Activated CD8-positive, alpha-beta memory T cell treated with anti-CD3 and anti-CD28 coated beads, Interleukin-2, amount 10 ng/mL, durations not matched to agents 7 days and 5 days (primary cell): ENCODE results near the gene PDE6C. TPM values are rescaled to one million over a fixed set of nuclear protein-coding genes. Genes with fewer than 3 reads are reported as not detected.

Source experiments
- ATAC-seq: fragments of 150-1000 bp; cut with Tn5 transposase; one replicate; pipeline ENCODE4 v1.10.0; 2021; ENCODE audit warnings: moderate library complexity
- CTCF ChIA-PET: fragments of 350-600 bp; sonication (Branson Sonifier 250); formaldehyde crosslinking; loops from one replicate; lab custom pipeline; 2021; ENCODE audit warnings: antibody characterized with exemption; lab: Charles Lee
- DNase-seq: peaks from one replicate; pipeline ENCODE4 v3.0.0-alpha.2; 2020
- H3K27ac Mint-ChIP-seq: one replicate; pipeline ENCODE4 v1.8.0; 2021; ENCODE audit warnings: mild to moderate bottlenecking, mixed read lengths
- H3K27me3 Mint-ChIP-seq: one replicate; pipeline ENCODE4 v1.8.0; 2021; ENCODE audit warnings: mixed read lengths
- H3K36me3 Mint-ChIP-seq: one replicate; pipeline ENCODE4 v1.8.0; 2021; ENCODE audit warnings: mild to moderate bottlenecking, mixed read lengths
- H3K4me1 Mint-ChIP-seq: one replicate; pipeline ENCODE4 v1.8.0; 2021; ENCODE audit warnings: mixed read lengths
- H3K4me3 Mint-ChIP-seq: one replicate; pipeline ENCODE4 v1.8.0; 2021; ENCODE audit warnings: mild to moderate bottlenecking, moderate library complexity, mixed read lengths
- H3K9me3 Mint-ChIP-seq: one replicate; pipeline ENCODE4 v1.8.0; 2022; ENCODE audit warnings: low read depth, mixed read lengths
- total RNA-seq, 2 experiments: library from RNA; stranded (reverse); gene quantifications; one replicate each; pipeline ENCODE4 v1.2.3, GENCODE V29; 2021

The PDE6C gene
- not detected for total RNA-seq

DNA sequence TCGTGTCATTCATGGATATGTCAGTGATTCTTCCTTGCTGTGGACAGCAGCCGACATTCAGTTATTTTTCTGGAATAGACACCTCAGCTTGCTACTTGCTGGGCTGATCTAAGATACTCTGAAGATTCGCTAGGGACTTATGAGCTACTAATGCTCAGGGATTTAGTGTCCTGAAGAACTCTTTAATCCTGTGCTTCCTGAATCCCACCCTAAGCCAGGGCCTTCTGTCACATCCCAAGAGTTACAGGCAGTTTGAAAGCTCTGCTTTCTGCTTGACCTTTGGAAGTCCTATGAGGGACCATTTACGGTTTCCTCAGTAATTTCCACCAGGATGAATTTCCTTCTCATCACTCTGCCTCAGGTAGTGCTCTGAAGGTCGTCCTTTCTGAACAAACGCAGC lies at the start of gene PDE6C:
Gene PDE6C, plus strand, starts transcription at position 227 of the 400 bp plus-strand sequence. CDS start 189 bp downstream, outside the sequence.
- Mint-ChIP-seq H3K27me3 (peaks cover 4% of the 10 kb centered on the region), H3K36me3 (no peaks in the 10 kb centered on the region), H3K9me3 (no peaks in the 10 kb centered on the region), H3K27ac (no peak within 1 kb of the TSS), H3K4me3 (no peak within 1 kb of the TSS), H3K4me1 (no peaks in the 10 kb centered on the region)
- ATAC-seq (no peak), DNase-seq (no peak)
- CTCF ChIA-PET = no interaction called here

- Mint-ChIP-seq H3K4me3 (no peak overlapping the region), H3K27ac (no peak overlapping the region), H3K4me1 (peaks cover 3% of the 10 kb centered on the region), H3K27me3 (peaks cover 57% of the 10 kb centered on the region), H3K36me3 (no peaks in the 10 kb centered on the region), H3K9me3 (no peaks in the 10 kb centered on the region)
- no peak for DNase-seq
- ATAC-seq = no peak
- CTCF ChIA-PET = interaction anchor here (1.0 kb wide), 1 partner anchor 11 kb away, joined by 3 read pairs; no protein-coding TSS in a partner anchor
Observed at GRCh38 chr10:93565446-93565845, 46.9 kb upstream of the PDE6C start.

GRCh38 chr10:93566435-93567276 lies 45.7 kb upstream of the PDE6C start, which contains the start of gene FFAR4:
FFAR4 (plus strand) TSS chr10:93566665; CDS start chr10:93566721, 56 bp downstream.
- no peak within 1 kb of the TSS for H3K27ac Mint-ChIP-seq
- CTCF ChIA-PET = no interaction called here

DNA sequence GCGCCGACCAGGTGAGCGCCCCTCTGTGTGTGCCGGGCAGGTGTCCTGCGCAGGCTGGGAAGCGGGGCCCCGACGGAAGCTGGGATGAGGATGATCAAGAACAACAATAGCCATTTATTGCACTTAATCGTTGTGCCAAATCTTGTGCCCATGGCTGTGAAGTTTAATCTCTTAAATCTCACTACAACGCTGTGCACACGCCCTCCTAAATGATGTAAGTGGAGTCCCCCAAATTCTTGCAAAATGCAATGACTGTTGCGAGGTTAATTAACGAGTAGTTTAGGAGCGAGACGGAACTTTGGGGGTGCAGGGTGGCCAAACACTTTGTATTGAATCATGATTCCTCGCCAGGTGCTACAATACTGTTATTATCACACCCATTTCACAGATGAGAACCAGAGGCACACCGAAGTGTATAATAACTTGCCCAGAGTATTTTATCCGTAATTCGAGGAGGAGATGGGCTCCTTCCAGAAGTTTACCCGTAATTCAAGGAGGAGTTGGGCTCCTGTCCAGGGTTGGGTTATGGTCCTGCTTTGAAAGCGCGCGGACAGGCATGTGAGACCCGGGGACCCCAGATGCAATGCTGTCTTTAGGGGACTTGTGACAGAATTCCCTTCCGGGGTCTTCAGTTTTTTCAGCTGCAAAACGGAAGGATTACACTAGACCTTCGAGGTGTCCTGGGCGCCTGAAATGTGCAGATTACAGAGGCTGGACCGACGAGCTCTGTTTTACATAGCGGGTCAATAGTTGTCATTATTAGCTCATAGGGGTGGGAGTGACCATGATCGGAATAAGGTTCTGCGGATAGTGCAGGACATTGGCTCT lies 44.8 kb upstream of the PDE6C start:
- no peak overlapping the region for H3K4me3 Mint-ChIP-seq
- H3K27ac Mint-ChIP-seq = no peak overlapping the region
- no peak for ATAC-seq
- no peaks in the 10 kb centered on the region for H3K9me3 Mint-ChIP-seq
- H3K27me3 Mint-ChIP-seq = peaks cover 77% of the 10 kb centered on the region
- CTCF ChIA-PET = no interaction called here
- peaks cover 3% of the 10 kb centered on the region for H3K4me1 Mint-ChIP-seq
- DNase-seq = no peak
- no peaks in the 10 kb centered on the region for H3K36me3 Mint-ChIP-seq

More at GRCh38 chr10:93566435-93567276, 45.7 kb upstream of the PDE6C start, which contains the start of gene FFAR4:
- DNase-seq (no peak), ATAC-seq (no peak)
- Mint-ChIP-seq H3K36me3 (no peaks in the 10 kb centered on the region), H3K4me3 (no peak within 1 kb of the TSS), H3K9me3 (no peaks in the 10 kb centered on the region), H3K27me3 (peaks cover 69% of the 10 kb centered on the region), H3K4me1 (peaks cover 3% of the 10 kb centered on the region)

DNA sequence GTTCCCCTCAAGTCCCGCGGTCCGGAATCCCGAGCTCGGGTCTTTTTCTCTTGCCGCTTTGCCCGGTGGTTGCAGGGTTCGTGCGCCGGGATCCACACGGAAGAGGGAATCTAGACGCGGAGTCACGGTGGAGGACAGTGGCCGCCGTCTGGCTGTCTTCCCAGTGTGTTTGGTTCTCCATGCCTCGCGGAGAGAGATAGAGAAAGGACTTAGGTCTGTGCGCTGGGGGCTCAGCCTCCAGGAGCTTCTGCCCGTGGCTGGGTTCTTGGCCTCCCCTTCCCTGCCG lies 44.3 kb upstream of the PDE6C start:
- H3K36me3 Mint-ChIP-seq = no peaks in the 10 kb centered on the region
- no peak overlapping the region for H3K4me3 Mint-ChIP-seq
- H3K27me3 Mint-ChIP-seq = peaks cover 81% of the 10 kb centered on the region
- CTCF ChIA-PET = no interaction called here
- ATAC-seq (no peak), DNase-seq (no peak)
- H3K4me1 Mint-ChIP-seq = peaks cover 3% of the 10 kb centered on the region
- H3K9me3 Mint-ChIP-seq = no peaks in the 10 kb centered on the region
- no peak overlapping the region for H3K27ac Mint-ChIP-seq

DNA sequence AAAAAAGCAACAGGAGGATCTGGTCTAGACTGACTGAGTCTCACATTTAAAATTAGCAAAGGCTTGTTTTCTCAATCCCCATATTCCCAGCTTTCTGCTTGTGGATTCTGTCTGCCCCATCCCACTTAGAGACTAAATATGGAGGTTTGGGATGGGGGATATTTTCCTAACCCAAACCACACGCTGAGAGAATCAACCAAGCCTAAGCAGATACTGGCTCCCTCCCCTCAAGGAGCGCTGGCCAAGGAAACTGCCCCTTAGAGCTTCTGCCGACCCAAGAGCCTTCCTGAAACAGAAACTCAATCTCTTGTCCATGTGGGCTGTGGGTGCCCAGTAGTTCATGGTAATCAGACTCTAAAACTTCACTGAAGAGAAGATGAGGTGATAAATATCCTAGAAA lies 42.0 kb upstream of the PDE6C start:
- H3K36me3 Mint-ChIP-seq = no peaks in the 10 kb centered on the region
- ATAC-seq = no peak
- DNase-seq = no peak
- no peaks in the 10 kb centered on the region for H3K9me3 Mint-ChIP-seq
- no peak overlapping the region for H3K4me3 Mint-ChIP-seq
- no peak overlapping the region for H3K27ac Mint-ChIP-seq
- peaks cover 8% of the 10 kb centered on the region for H3K4me1 Mint-ChIP-seq
- peaks cover 85% of the 10 kb centered on the region for H3K27me3 Mint-ChIP-seq
- CTCF ChIA-PET = no interaction called here

DNA sequence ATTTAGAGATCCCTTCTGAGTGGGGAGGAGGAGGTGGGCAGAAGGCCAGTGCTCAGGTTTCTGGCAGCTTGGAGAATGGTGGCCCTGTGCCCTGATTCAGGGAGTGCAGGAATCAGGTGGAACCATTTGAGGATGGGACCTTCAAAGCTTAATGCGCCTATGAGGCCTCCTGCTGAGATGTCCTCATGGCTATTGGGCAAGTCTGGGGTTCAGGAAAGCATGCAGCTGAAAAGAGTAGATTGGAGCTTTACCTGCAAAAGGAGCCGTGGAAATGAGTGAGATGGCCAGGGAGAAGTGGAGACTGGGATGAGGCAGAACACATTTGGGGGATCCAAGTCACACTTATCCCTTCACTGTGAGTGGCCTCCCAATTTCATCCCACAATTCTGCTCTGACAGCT lies 39.7 kb upstream of the PDE6C start:
- CTCF ChIA-PET = no interaction called here

DNA sequence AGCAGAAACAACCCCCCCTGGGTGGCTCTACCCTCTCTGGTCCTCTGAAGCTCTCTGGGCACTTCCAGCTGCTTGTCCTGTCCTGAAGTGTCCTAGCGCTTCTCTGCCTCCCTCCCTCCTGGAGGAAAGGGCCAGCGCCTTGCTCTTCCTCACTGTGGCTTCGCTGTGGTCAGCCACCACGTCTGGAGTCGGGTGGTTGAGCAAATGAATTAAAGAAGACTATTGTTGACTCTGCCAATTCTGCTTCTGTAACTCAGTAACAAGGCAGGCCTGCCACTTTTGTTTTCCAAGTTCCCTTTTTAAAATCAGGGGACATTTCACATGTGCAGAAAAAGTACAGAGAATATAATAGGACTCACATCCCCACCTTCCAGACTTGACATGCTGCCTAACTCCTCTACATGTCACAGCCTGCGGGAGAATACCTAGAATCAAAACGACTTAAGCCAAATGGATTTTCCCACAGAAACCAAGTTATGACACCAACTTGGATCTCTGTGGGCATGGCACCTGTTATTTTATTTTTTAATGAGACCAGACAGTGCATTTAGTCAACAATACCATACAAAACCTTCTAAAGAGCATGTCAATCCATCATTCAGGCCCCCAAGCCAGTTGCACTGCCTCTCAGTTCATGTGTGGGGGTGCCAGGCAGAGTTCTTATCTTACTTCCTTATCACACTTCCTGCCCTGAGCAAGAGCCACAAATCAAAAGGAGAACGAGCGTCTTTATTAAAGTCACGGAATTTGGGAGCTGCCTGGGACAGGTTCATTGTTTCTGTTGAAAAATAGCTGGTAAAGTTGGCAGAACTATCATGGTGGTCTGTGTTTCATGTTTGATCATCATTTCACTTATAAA lies 39.1 kb upstream of the PDE6C start:
- DNase-seq = no peak

More for the DNA sequence above, 39.7 kb upstream of the PDE6C start:
- Mint-ChIP-seq H3K4me1 (peaks cover 5% of the 10 kb centered on the region), H3K27ac (no peak overlapping the region), H3K4me3 (no peak overlapping the region), H3K36me3 (no peaks in the 10 kb centered on the region), H3K27me3 (peaks cover 68% of the 10 kb centered on the region), H3K9me3 (no peaks in the 10 kb centered on the region)
- no peak for ATAC-seq
- no peak for DNase-seq

DNA sequence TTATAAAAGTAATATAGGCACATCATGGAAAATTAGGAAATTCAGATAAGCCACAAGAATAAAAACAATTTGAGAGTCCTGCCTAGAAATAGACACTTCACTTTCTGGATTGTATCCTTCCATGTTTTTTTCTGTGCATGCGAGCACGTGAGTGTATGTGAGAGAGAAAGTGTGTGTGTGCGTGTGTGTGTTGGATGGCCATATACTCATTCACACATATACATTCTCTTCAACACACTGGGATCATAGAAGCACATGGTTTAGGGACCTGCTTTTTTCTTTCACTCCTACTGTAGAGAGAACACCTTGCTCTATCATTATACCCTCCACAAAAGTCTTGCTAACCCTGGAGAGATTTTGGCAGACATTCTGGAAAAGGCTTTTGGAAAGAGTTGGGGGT lies 38.4 kb upstream of the PDE6C start:
- Mint-ChIP-seq H3K4me3 (no peak overlapping the region), H3K36me3 (no peaks in the 10 kb centered on the region), H3K27ac (no peak overlapping the region), H3K9me3 (no peaks in the 10 kb centered on the region), H3K27me3 (peaks cover 55% of the 10 kb centered on the region), H3K4me1 (peaks cover 5% of the 10 kb centered on the region)
- no peak for ATAC-seq
- CTCF ChIA-PET = no interaction called here
- DNase-seq = no peak

More for the DNA sequence above, 39.1 kb upstream of the PDE6C start:
- Mint-ChIP-seq H3K36me3 (no peaks in the 10 kb centered on the region), H3K4me1 (peaks cover 5% of the 10 kb centered on the region), H3K9me3 (no peaks in the 10 kb centered on the region), H3K4me3 (no peak overlapping the region), H3K27ac (no peak overlapping the region), H3K27me3 (peaks cover 61% of the 10 kb centered on the region)
- no peak for ATAC-seq
- CTCF ChIA-PET = no interaction called here

DNA sequence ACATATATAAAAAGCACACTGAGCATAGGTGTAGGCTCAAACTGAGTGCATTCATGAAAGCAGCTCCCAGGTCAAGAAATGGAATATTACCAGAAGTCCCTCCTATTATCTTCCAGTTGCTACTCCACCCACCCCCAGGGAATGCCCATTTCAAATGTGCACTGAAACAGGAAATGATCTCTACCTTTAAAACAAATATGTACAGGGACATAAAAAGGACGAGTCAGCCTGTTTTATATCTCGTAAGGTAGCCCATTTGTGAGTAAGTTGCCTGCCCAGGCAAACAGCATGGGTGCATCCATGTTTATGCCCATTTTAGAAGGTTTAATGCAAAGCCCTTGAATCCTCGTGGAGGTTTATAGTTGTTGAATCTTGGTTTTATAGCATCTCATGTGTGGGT lies 35.4 kb upstream of the PDE6C start:
- CTCF ChIA-PET = no interaction called here
- ATAC-seq = no peak
- Mint-ChIP-seq H3K27ac (no peak overlapping the region), H3K9me3 (no peaks in the 10 kb centered on the region), H3K27me3 (peaks cover 28% of the 10 kb centered on the region), H3K36me3 (no peaks in the 10 kb centered on the region), H3K4me3 (no peak overlapping the region), H3K4me1 (peaks cover 5% of the 10 kb centered on the region)
- DNase-seq = no peak

DNA sequence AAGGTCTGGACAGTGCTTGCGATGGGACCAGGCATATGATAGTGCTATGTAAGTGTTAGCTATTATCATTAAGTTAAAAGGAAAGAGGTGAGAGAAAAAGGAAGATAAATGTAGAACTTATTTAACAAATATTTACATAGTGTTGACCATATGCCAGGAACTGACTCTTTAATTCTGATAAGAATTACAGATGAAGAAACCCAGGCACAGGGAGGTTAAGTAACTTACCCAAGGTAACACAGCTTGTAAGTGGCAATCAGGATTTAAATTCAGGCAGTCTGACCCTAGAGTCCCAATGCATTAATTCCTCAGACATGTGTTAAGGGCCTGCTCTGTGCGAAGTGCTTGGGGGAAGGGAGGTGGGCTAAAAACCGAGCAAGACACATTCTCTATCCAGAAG lies 34.8 kb upstream of the PDE6C start:
- Mint-ChIP-seq H3K36me3 (no peaks in the 10 kb centered on the region), H3K4me3 (no peak overlapping the region), H3K4me1 (peaks cover 5% of the 10 kb centered on the region), H3K27ac (no peak overlapping the region), H3K27me3 (peaks cover 22% of the 10 kb centered on the region), H3K9me3 (no peaks in the 10 kb centered on the region)
- ATAC-seq (no peak), DNase-seq (no peak)
- CTCF ChIA-PET = no interaction called here

DNA sequence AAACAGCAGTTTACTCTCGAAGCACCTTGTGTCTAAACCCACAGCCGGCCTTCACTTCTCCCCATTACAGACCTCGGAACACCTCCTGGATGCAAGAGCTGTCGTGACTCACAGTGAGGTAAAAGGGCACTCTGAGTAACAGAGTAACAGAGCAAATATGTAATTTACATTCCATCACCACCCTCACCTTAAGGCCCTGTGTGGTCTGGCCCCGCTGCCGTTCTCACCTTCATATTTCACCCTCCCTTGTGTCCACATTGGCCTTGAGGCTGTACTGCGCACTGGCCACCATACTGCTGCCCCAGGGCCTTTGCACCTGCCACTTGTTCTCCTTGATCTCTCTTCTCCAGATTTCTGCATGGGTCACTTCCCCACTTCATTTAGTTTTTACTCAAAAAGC lies 33.2 kb upstream of the PDE6C start:
- CTCF ChIA-PET = no interaction called here
- Mint-ChIP-seq H3K36me3 (no peaks in the 10 kb centered on the region), H3K27ac (no peak overlapping the region), H3K27me3 (peaks cover 8% of the 10 kb centered on the region), H3K4me1 (no peaks in the 10 kb centered on the region), H3K4me3 (no peak overlapping the region), H3K9me3 (no peaks in the 10 kb centered on the region)
- ATAC-seq (no peak), DNase-seq (no peak)
